HG03097 (cell line): ENCODE data around the gene CREB1.
"Not testable (repeated sequence)": the region's sequence is repeated elsewhere in the genome, so short reads cannot be mapped to it uniquely, and the experiment has no call there.

Source experiments
- ATAC-seq: cut with Tn5 transposase; IDR thresholded peaks from one replicate; pipeline ENCODE4 v1.9.1; 2021; ENCODE audit not compliant: unreplicated experiment, low FRiP score

The CREB1 gene

DNA sequence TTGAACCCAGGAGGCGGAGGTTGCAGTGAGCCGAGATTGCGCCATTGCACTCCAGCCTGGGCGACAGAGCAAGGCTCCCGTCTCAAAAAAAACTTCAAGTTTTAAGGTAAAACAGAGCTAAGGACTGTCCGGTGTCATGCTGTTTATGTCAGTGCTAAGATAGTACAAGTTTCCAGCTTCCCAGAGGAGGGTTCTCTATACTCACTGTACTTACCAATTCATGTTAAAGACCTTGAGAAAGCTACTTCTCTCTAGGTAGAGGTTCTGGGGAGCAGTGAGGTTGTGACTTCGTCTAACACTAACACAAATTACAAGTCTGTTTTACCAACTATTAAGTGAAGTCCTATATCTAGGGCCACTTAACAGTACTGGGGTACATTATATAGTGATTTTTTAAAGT is 76.6 kb downstream of the CREB1 start:
- no peak for ATAC-seq

DNA sequence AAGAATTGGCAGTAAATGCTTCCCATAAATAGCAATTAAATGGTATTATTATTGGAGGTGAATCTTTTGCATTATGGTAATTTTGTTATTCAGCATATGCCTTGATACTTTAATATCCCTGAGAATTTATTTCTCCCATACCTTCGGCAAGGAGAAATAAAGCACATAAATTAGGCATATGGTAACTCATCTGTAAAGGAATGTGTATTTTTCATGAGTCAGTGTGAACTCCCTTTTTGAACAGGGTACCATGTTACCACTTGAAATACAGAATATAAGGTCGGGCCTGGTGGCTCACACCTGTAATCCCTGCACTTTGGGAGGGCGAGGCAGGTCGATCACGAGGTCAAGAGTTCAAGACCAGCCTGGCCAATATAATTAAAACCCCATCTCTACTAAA is 77.1 kb downstream of the CREB1 start:
- ATAC-seq, result no peak

- ATAC-seq, result no peak
These were observed 83.0 kb downstream of the CREB1 start for GRCh38 chr2:207612714-207613113.

- no peak for ATAC-seq
These were observed 85.1 kb downstream of the CREB1 start for GRCh38 chr2:207614824-207615223.

DNA sequence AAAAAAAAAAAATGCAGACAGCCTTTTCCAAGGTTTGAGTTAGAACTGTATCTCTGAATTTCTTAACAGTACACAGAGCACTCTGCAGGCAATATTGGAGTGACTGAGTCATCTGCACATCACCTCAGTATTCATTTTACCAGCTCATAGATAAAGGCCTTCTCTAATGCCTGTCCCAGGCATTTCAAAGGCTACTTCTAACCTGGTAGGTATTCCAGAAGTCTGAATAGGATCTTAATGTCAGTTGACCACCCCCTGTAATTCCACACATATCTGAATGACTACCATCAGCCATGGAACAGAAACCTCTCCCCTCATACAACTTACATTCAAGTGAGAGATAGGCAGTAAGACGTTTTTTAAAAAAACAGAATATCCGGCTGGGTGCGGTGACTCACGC is 86.4 kb downstream of the CREB1 start:
- ATAC-seq, result no peak

DNA sequence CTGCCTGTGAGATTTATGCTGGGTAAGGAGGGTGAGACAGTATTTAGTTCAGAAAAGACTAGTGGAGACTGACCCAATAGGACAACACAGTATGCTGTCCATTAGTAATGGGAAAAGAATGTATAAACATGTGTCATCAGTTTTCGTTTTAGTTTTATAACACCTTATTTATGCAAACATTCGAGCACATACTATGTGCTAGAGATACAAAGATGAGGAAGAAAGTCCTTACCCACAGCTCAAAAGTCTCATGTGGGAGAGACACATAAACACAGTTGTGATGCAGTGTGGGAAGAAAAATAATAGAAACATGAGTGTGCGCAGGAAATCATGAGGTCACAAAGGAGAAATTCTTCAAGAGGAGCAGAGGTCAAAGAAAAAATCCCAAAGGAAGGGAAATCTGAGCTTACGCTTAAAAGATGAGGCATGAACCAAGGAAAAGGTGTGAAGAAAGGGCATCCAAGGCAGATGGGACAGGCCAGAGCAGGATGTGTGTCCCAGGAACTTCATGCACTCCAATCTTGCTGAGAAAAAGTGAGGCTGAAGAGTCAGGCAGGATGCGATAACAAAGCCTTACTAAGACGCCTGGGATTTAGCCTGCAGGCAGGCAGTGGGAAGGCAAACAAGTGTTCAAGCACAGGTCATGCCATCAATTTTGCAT is 87.4 kb downstream of the CREB1 start:
- no peak for ATAC-seq

DNA sequence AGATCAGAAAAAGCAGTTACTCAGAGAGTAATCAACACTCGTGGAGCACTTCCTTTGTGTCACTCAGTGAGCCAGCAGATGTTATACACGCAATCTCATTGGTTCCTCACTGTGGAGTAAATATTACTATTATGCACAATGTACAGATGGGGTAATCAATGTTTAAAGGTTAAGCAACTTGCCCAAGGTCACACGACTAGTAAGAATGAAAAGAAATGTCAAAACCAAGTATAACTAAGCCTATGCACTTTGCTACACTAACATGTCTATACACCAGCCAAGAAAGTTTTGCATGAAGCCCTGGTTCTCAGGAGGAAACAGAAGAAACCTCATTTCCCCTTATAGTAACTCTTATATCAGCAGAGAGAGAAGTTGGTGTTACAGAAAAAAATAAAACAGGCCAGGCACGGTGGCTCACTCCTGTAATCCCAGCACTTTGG is 90.0 kb downstream of the CREB1 start:
- no peak for ATAC-seq

DNA sequence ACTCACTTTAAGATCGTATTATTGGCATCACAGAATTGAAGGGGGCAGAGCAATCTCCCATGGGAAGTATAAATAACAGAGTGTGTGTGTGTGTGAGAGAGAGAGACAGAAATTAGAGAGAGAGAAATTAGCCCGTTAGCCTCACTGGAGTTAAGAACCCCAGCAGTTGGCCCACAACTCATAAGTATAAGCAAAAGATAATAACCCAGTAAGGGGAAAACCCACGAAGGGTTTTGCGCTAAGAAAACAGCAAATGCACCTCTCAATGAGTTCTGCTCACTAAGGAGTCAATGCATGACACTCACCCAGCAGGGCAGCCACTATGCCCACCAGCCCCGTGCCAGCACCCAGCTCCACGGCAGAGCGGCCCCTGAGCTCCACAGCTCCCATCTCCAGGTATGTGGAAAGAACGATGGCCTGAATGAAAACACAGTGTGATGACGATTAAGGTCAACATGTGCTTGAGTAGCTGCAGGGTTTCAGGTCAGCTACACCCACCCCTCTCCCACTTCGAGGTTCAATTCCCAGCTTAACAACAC is 91.8 kb downstream of the CREB1 start:
- no peak for ATAC-seq

DNA sequence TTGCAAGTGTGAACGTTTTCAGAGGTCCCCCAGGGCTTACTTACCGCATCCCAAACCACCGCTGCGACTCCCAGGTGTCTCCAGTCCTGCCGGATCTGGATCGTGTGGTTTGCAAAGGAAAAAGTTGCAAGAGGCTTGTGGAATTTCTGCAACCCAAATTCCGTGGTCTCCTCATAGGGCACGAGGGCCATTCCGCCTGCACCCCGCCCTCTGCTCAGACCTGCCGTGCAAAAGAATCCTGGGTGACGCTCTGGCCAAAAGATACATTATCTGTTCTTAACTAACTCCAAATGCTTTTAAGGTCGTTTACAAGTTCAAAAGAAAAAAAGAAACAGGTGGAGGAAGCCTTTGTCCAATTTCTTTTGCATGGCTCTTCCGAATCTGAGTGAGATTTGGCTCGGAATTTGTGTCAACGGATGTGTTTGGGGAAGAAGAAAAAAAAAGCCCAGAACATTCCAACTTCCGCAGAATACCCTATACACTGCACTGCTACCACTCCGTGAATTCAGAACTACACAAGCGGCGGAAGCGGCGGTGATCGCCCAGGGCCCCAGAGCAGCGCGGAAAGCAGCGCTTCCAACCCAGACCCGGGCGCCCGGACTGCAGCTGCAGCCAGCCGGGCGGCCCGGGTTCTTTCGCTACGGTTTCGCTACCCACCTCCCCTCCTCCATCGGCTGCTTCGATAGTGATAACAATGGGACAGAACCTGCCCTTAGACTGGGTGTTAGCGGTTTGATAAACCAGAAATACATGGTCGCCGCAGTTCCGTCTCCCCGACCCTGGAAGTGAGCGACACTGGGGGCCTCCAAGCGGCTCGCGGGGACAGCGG is 94.6 kb downstream of the CREB1 start:
- ATAC-seq, result peak; percentile 34

GRCh38 chr2:207625014-207625907 is 95.5 kb downstream of the CREB1 start, which contains the start of gene METTL21A:
TSS of gene METTL21A (minus strand) at chr2:207625394. CDS start at chr2:207624375, 1,019 bp downstream.
- ATAC-seq, result peak; percentile 61

GRCh38 chr2:207629553-207629952 is 99.8 kb downstream of the CREB1 start:
- no peak for ATAC-seq

DNA sequence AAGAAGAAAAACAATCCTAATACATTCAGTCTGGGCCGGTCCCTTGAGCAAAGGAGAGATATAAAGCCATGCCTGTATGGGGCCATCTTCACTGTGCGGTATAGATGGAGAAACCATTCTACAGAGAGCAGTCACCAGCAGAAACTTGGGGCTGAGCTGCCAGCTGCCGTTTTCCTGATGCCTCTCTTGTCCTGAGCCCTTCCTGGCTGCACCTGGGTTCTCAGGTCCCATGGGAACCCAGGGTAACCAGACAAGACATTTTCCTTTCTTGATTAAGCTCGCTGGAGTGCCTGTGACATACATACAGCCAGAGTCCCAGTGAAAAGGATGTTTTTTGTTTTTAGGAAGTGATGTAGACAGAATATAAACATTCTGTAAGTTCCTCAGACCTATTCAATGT is 100.7 kb downstream of the CREB1 start:
- ATAC-seq, result no peak

- no peak for ATAC-seq
These were observed 103.1 kb downstream of the CREB1 start for GRCh38 chr2:207632575-207633493.

GRCh38 chr2:207633686-207634085 is 103.9 kb downstream of the CREB1 start:
- no peak for ATAC-seq

GRCh38 chr2:207635468-207636200 is 105.9 kb downstream of the CREB1 start:
- no peak for ATAC-seq

GRCh38 chr2:207639288-207639687 is 109.5 kb downstream of the CREB1 start:
- ATAC-seq, result not testable (repeated sequence)

GRCh38 chr2:207640160-207640559 is 110.4 kb downstream of the CREB1 start:
- ATAC-seq, result no peak

DNA sequence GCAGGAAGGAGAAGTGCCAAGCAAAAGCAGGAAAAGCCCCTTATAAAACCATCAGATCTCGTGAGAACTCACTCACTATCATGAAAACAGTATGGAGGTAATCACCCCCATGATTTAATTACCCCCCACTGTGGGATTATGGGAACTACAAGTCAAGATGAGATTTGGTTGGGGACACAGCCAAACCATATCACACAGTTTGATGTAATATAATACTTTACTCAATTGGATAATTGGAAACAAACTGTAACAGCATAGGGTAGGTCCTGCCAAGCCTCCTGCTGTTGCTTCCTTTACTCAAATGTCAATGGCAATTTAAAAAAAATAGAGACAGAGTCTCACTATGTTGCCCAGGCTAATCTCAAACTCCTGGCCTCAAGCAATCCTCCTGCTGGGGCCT is 110.9 kb downstream of the CREB1 start:
- no peak for ATAC-seq

- no peak for ATAC-seq
These were observed 114.1 kb downstream of the CREB1 start for GRCh38 chr2:207643892-207644291.
